Measurements from ENCODE around the gene ANGPTL2.

The ANGPTL2 gene

DNA sequence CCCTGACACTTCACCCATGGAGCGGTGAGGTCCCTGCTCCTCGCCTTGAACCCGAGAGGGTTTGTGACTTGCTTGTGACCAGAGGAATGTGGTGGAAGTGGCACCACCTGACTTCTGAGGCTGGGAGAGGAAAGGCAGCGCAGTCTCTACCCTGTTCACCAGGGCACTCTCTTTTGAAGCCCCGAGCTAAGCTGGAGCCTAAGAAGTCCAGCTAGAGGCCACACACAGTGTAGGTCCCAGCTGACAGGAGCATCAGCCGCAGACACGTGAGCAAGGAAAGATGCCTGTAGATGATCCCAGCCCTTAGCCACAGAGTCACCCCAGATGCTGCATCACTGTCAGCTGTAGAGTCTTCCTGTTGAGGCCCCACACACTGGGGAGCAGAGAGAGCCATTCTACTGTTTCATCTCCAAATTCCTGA, 1.7 kb upstream of the ANGPTL2 start:
- H4K20me1 ChIP-seq (ENCODE audit: insufficient read depth, low read length): no peaks in the 10 kb centered on the region
- peaks cover 14% of the 10 kb centered on the region for H3K4me1 ChIP-seq (ENCODE audit: low read length)
- H3K27ac ChIP-seq (ENCODE audit: low read length): no peak overlapping the region
- no peaks in the 10 kb centered on the region for H3K79me2 ChIP-seq (ENCODE audit: low read length)
- H3K4me3 ChIP-seq (ENCODE audit: low read length): no peak overlapping the region
- H3K9ac ChIP-seq (ENCODE audit: low read length): no peak overlapping the region
- peaks cover 22% of the 10 kb centered on the region for H3K27me3 ChIP-seq (ENCODE audit: low read depth, low read length)
- no peaks in the 10 kb centered on the region for H3K36me3 ChIP-seq (replicated peaks; ENCODE audit: low read depth, low read length)
- H2AFZ ChIP-seq (ENCODE audit: low read depth, low read length): no peak overlapping the region
- H3K9me3 ChIP-seq (ENCODE audit: insufficient read depth, low read length): no peaks in the 10 kb centered on the region
- no peak overlapping the region for H3K4me2 ChIP-seq (ENCODE audit: low read length)
- TF ChIP-seq EZH2phosphoT487 (IDR thresholded peaks at IDR 0.05; ENCODE audit: low read depth): no peak
- TF ChIP-seq, protein P1, sequence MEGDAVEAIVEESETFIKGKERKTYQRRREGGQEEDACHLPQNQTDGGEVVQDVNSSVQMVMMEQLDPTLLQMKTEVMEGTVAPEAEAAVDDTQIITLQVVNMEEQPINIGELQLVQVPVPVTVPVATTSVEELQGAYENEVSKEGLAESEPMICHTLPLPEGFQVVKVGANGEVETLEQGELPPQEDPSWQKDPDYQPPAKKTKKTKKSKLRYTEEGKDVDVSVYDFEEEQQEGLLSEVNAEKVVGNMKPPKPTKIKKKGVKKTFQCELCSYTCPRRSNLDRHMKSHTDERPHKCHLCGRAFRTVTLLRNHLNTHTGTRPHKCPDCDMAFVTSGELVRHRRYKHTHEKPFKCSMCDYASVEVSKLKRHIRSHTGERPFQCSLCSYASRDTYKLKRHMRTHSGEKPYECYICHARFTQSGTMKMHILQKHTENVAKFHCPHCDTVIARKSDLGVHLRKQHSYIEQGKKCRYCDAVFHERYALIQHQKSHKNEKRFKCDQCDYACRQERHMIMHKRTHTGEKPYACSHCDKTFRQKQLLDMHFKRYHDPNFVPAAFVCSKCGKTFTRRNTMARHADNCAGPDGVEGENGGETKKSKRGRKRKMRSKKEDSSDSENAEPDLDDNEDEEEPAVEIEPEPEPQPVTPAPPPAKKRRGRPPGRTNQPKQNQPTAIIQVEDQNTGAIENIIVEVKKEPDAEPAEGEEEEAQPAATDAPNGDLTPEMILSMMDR (IDR thresholded peaks at IDR 0.05; ENCODE audit: low read depth, low read length): no peak

DNA sequence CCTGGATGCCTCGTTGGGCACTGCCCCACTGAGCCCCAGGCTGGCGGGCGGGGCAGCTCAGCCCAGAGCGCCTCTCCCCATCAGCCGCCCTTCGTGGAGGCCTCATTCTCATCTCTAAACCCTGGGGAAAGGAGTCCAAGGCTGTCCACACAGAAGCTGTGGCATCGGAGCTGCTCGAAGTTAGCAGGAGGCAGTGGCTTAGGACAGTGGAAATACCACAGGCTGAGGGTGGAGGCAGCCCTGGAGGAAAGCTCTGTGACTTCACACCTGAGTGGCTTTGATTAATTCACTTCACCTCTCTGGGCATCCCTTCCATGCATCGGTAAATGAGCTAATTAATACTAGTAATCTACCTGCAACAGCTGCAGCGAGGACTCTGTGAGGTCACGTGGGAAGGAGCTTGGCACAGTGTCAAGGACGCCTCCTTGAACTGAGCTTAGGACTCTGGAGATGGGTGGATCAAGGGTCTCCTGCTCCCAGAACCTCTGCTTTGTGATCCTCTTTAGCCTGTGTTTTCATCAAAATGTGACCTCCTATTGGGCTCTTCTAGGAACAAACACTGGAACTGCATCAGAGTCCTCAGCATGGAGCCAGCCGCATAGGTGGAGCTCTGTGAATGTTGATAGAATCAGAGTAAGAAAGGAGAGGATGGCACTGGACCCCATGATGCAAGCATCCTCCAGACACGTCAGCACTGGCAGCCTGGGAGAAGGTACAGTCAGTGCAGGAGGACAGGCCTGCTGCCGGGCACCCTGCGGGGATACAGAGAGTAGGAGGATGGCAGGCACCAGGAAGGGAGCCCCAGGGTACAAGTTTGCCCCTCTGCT, 842 bp upstream of the ANGPTL2 start:
- peaks cover 22% of the 10 kb centered on the region for H3K27me3 ChIP-seq (ENCODE audit: low read depth, low read length)

DNA sequence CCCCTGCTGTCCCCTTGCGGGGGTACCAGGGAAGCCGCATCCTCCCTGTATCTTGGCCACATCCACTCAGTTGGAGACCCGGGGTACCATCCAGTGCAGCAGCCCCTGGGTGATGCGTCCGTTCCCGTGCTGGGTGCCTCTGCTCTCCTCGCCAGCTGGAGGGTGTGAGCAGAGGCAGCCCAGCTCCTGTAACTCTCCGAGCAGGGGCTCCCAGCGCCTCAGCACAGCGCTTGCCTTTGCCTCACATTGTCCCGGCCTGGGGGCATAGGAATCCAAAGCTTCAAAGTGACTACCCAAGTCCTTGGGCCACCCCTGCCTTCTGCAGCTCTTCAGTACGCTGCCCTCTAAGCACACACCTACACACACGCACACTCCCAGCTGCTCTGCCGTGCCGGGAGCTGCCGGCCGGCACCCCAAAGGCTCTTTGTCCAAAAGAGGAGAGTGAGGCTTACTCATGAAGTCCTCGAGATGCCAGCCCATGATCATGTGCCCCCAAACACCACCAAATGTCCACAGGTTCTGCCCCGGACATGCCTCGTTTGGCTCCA, 733 bp downstream of the ANGPTL2 start:
- Histone ChIP-seq H3K4me1 (ENCODE audit: low read length) (peaks cover 20% of the 10 kb centered on the region), H2AFZ (ENCODE audit: low read depth, low read length) (no peak overlapping the region), H3K36me3 (replicated peaks; ENCODE audit: low read depth, low read length) (no peaks in the 10 kb centered on the region), H3K27me3 (ENCODE audit: low read depth, low read length) (peaks cover 13% of the 10 kb centered on the region), H3K79me2 (ENCODE audit: low read length) (no peaks in the 10 kb centered on the region), H3K9ac (ENCODE audit: low read length) (no peak overlapping the region), H3K27ac (ENCODE audit: low read length) (no peak overlapping the region), H3K4me3 (ENCODE audit: low read length) (no peak overlapping the region), H3K9me3 (ENCODE audit: insufficient read depth, low read length) (no peaks in the 10 kb centered on the region), H4K20me1 (ENCODE audit: insufficient read depth, low read length) (no peaks in the 10 kb centered on the region), H3K4me2 (ENCODE audit: low read length) (no peak overlapping the region)
- no peak for TF ChIP-seq EZH2phosphoT487 (IDR thresholded peaks at IDR 0.05; ENCODE audit: low read depth)
- TF ChIP-seq, protein P1 (IDR thresholded peaks at IDR 0.05; ENCODE audit: low read depth, low read length): no peak

More for the DNA sequence above, 842 bp upstream of the ANGPTL2 start:
- Histone ChIP-seq H2AFZ (ENCODE audit: low read depth, low read length) (no peak overlapping the region), H3K9me3 (ENCODE audit: insufficient read depth, low read length) (no peaks in the 10 kb centered on the region), H4K20me1 (ENCODE audit: insufficient read depth, low read length) (no peaks in the 10 kb centered on the region), H3K4me2 (ENCODE audit: low read length) (peak overlapping the region; percentile 87), H3K36me3 (replicated peaks; ENCODE audit: low read depth, low read length) (no peaks in the 10 kb centered on the region), H3K4me1 (ENCODE audit: low read length) (peaks cover 20% of the 10 kb centered on the region), H3K79me2 (ENCODE audit: low read length) (no peaks in the 10 kb centered on the region), H3K27ac (ENCODE audit: low read length) (no peak overlapping the region), H3K9ac (ENCODE audit: low read length) (peak overlapping the region; percentile 35; the same call in 1 of the 2 replicates), H3K4me3 (ENCODE audit: low read length) (peak overlapping the region; percentile 67)
- TF ChIP-seq, protein P1 (IDR thresholded peaks at IDR 0.05; ENCODE audit: low read depth, low read length): no peak
- no peak for TF ChIP-seq EZH2phosphoT487 (IDR thresholded peaks at IDR 0.05; ENCODE audit: low read depth)

DNA sequence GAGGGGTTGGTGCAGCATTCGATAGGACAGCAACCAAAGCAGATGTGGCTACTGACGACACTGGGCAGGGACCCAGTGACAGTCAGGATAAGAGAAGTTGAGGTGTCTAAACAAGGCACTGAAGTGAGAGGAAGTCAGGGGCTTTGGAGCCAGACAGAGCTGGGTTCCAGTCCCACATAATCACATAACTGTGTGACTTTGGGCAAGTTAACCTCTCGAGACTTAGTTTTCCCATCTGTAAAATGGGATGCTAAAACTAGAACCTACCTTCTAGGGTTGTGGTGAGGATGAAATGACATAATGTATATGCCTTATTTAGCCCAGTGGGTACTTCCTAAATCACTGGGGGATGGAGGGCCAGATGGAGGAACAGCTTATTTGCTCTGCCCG, 3.1 kb downstream of the ANGPTL2 start:
- H3K4me1 ChIP-seq (ENCODE audit: low read length): peaks cover 20% of the 10 kb centered on the region
- H3K79me2 ChIP-seq (ENCODE audit: low read length): no peaks in the 10 kb centered on the region
- H3K4me2 ChIP-seq (ENCODE audit: low read length): no peak overlapping the region
- H3K27ac ChIP-seq (ENCODE audit: low read length): no peak overlapping the region
- H4K20me1 ChIP-seq (ENCODE audit: insufficient read depth, low read length): no peaks in the 10 kb centered on the region
- peaks cover 9% of the 10 kb centered on the region for H3K27me3 ChIP-seq (ENCODE audit: low read depth, low read length)
- no peaks in the 10 kb centered on the region for H3K36me3 ChIP-seq (replicated peaks; ENCODE audit: low read depth, low read length)
- no peak overlapping the region for H3K4me3 ChIP-seq (ENCODE audit: low read length)
- H3K9ac ChIP-seq (ENCODE audit: low read length): no peak overlapping the region
- H2AFZ ChIP-seq (ENCODE audit: low read depth, low read length): no peak overlapping the region
- no peaks in the 10 kb centered on the region for H3K9me3 ChIP-seq (ENCODE audit: insufficient read depth, low read length)
- TF ChIP-seq, protein P1 (IDR thresholded peaks at IDR 0.05; ENCODE audit: low read depth, low read length): no peak
